D721Med (cell line): Measurements from ENCODE around the gene CLIP1.
"Not testable (repeated sequence)": the region's sequence is repeated elsewhere in the genome, so short reads cannot be mapped to it uniquely, and the experiment has no call there.

Experiments used
- DNase-seq: peaks from one replicate; pipeline ENCODE4 v3.0.0; 2011; ENCODE audit warnings: low spot score; ENCODE audit not compliant: insufficient read length
- FAIRE-seq: peaks from 2 replicates; lab custom pipeline; 2011; peaks lifted over from hg19 to GRCh38; lab: Jason Lieb, UNC
- TF ChIP-seq, protein P1 (sequence below): IDR thresholded peaks from 2 replicates; pipeline ENCODE4 v1.5.1; 2012; ENCODE audit warnings: mild to moderate bottlenecking, control low read depth; ENCODE audit not compliant: insufficient read depth; ENCODE audit errors: missing control alignments

The CLIP1 gene

DNA sequence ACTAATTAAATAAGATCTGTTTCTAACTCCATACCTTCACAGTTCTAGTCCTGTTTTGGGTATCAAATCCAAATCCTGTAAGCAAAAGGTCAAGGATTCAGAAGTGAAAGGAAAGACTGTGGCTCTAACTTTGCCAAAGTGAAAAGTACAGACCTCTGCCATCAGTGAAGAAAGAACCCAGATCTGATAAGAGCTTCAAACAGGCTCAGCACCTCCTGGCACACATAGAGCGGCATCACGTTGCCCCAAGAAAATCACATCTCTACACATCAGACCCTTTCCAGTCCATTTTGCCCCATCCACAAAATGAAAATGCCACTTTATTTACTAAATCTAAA, 23.2 kb downstream of the CLIP1 start:
- DNase-seq, result no peak

DNA sequence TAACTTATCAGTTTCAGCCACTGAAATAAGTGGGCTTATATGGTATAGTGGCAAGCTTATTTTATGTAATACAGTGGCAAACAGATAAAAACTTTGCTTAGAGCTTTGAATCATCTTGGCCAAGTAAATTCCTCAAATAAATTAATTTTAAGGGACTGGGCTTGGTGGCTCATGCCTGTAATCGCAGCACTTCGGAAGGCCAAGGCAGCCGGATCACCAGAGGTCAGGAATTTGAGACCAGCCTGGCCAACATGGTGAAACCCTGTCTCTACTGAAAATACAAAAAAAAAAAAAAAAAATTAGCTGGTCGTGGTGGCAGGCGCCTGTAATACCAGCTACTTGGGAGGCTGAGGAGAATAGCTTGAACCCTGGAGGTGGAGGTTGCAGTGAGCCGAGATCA, 24.5 kb downstream of the CLIP1 start:
- DNase-seq, FAIRE-seq: not testable (repeated sequence)

More for the DNA sequence above, 23.2 kb downstream of the CLIP1 start:
- TF ChIP-seq, protein P1, sequence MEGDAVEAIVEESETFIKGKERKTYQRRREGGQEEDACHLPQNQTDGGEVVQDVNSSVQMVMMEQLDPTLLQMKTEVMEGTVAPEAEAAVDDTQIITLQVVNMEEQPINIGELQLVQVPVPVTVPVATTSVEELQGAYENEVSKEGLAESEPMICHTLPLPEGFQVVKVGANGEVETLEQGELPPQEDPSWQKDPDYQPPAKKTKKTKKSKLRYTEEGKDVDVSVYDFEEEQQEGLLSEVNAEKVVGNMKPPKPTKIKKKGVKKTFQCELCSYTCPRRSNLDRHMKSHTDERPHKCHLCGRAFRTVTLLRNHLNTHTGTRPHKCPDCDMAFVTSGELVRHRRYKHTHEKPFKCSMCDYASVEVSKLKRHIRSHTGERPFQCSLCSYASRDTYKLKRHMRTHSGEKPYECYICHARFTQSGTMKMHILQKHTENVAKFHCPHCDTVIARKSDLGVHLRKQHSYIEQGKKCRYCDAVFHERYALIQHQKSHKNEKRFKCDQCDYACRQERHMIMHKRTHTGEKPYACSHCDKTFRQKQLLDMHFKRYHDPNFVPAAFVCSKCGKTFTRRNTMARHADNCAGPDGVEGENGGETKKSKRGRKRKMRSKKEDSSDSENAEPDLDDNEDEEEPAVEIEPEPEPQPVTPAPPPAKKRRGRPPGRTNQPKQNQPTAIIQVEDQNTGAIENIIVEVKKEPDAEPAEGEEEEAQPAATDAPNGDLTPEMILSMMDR, result no peak
- FAIRE-seq, result no peak

DNA sequence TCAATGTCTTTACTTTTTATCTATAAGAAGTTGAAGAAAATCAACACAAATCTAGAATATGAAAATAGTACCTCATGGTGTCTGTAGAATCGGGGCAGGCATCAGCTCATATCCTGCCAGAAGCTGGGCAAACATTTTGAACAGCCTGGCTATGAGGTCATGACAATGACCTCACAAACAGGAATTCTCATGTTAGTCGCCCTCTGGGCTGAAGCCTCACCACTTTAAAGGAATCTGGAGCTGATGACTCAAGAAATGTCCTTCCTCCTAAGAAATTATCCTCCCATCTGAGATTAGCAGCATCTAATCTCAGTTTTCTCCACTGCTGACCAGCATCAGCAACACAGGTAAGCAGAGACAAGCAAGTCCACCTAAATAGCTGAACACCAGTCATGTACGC, 27.1 kb downstream of the CLIP1 start:
- no peak for DNase-seq
- TF ChIP-seq, protein P1, result no peak
- FAIRE-seq, result no peak

DNA sequence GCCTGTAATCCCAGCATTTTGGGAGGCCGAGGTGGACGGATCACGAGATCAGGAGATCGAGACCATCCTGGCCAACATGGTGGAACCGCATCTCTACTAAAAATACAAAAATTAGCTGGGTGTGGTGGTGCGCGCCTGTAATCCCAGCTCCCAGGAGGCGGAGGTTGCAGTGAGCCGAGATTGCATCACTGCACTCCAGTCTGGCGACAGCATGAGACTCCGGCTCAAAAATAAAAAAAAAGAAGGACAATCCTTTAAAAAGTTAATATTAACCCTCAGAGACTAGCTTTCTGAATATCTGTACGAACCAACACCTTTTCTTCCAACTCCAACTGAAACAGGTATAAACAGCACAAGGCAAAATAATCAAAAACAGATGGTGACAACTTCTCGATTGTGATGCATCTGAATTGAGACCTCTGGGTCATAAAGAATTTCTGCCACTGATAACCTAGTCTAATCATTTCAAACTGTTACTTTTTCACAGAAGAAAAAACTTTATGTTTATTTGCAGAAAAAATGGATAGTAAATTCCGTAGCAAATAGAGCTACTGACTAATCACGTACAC, 27.8 kb downstream of the CLIP1 start:
- DNase-seq, result no peak
- FAIRE-seq, result no peak

DNA sequence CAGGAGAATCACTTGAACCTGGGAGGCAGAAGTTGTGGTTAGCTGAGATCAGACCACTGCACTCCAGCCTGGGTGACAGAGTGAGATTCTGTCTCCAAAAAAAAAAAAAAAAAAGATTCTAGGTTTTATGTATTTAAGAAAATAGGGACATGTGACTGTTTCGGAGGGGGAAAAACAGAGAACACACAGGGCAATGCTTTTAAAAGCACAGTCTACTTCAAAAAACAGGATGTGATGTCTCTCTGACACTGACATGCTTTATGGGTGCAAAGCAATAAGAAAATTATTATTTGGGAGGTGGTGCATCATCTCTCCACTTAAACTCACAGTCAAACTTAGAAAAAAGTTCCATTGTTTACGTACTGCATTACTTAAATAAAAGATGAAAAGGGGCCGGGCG, 28.7 kb downstream of the CLIP1 start:
- TF ChIP-seq, protein P1, result no peak
- no peak for FAIRE-seq
- no peak for DNase-seq

More for the DNA sequence above, 27.8 kb downstream of the CLIP1 start:
- TF ChIP-seq, protein P1, result no peak

DNA sequence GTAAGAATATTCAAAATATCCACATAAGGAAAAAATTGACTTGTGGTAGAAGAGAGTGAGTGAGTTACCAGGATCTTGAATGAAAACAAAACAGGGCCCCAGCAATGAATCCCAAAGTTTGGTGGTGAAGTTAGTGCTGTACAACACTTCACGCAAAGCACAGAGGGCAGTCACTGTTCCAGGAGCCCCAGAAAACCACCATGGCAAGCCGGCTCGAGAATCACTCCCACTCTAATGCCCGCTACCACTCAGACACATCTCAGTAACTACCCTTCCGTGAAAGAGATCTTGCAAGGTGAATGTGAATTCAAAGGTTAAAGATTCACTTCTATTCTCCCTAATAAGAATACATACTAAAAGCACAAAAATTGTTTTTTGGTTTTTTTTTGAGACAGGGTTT, 30.1 kb downstream of the CLIP1 start:
- FAIRE-seq, result no peak
- TF ChIP-seq, protein P1, result no peak

DNA sequence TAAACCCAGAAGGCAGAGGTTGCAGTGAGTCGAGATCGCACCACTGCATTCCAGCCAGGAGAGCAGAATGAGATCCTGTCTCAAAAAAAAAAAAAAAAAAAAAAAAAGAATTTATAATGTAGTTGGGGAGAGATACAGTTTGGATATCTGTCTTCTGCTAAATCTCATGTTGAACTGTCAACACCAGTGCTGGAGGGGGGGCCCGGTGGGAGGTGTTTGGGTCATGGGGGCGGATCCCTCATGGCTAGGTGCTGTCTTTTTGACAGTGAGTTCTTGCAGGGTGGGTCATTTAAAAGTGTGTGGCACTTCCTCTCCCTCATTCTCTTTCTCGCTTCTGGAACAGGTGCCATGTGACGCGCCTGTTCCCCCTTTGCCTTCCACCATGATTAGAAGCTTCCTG, 32.8 kb downstream of the CLIP1 start:
- TF ChIP-seq, protein P1, result no peak
- no peak for DNase-seq
- FAIRE-seq, result no peak

More for the DNA sequence above, 30.1 kb downstream of the CLIP1 start:
- no peak for DNase-seq

DNA sequence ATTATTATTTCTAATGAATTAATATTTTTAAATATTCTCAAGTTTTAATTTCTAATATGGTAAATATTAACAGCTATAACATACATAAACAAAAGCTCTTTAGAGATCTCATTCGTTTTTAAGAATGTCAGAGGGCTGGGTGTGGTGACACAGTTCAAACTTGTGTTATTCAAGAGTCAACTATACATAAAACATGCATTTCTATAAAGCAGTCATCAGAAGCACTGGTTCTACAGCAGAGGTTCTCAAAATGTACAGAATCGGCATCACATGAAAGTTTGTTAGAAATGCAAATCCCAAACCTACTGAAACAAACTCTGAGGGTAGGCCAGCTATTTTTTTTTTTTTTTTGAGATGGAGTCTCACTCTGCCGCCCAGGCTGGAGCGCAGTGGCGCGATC, 34.6 kb downstream of the CLIP1 start:
- FAIRE-seq, result no peak
- DNase-seq, result no peak
- TF ChIP-seq, protein P1, result no peak
